ENCODE data around the gene DNASE1L2. TPM values are rescaled to one million over a fixed set of nuclear protein-coding genes. Genes with fewer than 3 reads are reported as not detected.

DNASE1L2 gene
- 1.7 and 2.1 TPM in 2 replicates for total RNA-seq

GRCh38 chr16:2236337-2237101, at the start of gene DNASE1L2:
Gene DNASE1L2 (plus strand): TSS chr16:2236444. CDS start chr16:2236817, 373 bp downstream.
- no peaks in the 10 kb centered on the region for H3K4me1 Mint-ChIP-seq
- no peaks in the 10 kb centered on the region for H3K9me3 Mint-ChIP-seq
- no peak for DNase-seq
- H3K36me3 Mint-ChIP-seq (ENCODE audit: low read depth): peaks cover 15% of the 10 kb centered on the region
- H3K27ac Mint-ChIP-seq: peak within 1 kb of the TSS; percentile 25
- intact Hi-C loops (cut with micrococcal nuclease): no loop called here
- H3K27me3 Mint-ChIP-seq: no peaks in the 10 kb centered on the region
- H3K4me3 Mint-ChIP-seq: no peak within 1 kb of the TSS

GRCh38 chr16:2186505-2186904, 49.7 kb upstream of the DNASE1L2 start:
- Mint-ChIP-seq H3K36me3 (ENCODE audit: low read depth) (no peaks in the 10 kb centered on the region), H3K9me3 (no peaks in the 10 kb centered on the region), H3K4me3 (no peak overlapping the region), H3K4me1 (no peaks in the 10 kb centered on the region), H3K27ac (no peak overlapping the region), H3K27me3 (no peaks in the 10 kb centered on the region)
- DNase-seq: no peak
- intact Hi-C loops (cut with micrococcal nuclease): no loop called here

GRCh38 chr16:2187212-2187611, 49.0 kb upstream of the DNASE1L2 start:
- intact Hi-C loops (cut with micrococcal nuclease): no loop called here
- Mint-ChIP-seq H3K27ac (no peak overlapping the region), H3K9me3 (no peaks in the 10 kb centered on the region), H3K4me3 (no peak overlapping the region), H3K4me1 (no peaks in the 10 kb centered on the region), H3K27me3 (no peaks in the 10 kb centered on the region), H3K36me3 (ENCODE audit: low read depth) (no peaks in the 10 kb centered on the region)
- DNase-seq: no peak

GRCh38 chr16:2188395-2188794, 47.8 kb upstream of the DNASE1L2 start:
- no peaks in the 10 kb centered on the region for H3K36me3 Mint-ChIP-seq (ENCODE audit: low read depth)
- no peak overlapping the region for H3K27ac Mint-ChIP-seq
- no peaks in the 10 kb centered on the region for H3K4me1 Mint-ChIP-seq
- DNase-seq: no peak
- no peaks in the 10 kb centered on the region for H3K27me3 Mint-ChIP-seq
- H3K9me3 Mint-ChIP-seq: no peaks in the 10 kb centered on the region
- intact Hi-C loops (cut with micrococcal nuclease): no loop called here
- no peak overlapping the region for H3K4me3 Mint-ChIP-seq

GRCh38 chr16:2189252-2189893, 46.9 kb upstream of the DNASE1L2 start:
- Mint-ChIP-seq H3K4me1 (no peaks in the 10 kb centered on the region), H3K36me3 (ENCODE audit: low read depth) (no peaks in the 10 kb centered on the region), H3K4me3 (no peak overlapping the region), H3K27ac (no peak overlapping the region), H3K9me3 (no peaks in the 10 kb centered on the region), H3K27me3 (peaks cover 5% of the 10 kb centered on the region)
- intact Hi-C loops (cut with micrococcal nuclease): no loop called here
- no peak for DNase-seq

DNA sequence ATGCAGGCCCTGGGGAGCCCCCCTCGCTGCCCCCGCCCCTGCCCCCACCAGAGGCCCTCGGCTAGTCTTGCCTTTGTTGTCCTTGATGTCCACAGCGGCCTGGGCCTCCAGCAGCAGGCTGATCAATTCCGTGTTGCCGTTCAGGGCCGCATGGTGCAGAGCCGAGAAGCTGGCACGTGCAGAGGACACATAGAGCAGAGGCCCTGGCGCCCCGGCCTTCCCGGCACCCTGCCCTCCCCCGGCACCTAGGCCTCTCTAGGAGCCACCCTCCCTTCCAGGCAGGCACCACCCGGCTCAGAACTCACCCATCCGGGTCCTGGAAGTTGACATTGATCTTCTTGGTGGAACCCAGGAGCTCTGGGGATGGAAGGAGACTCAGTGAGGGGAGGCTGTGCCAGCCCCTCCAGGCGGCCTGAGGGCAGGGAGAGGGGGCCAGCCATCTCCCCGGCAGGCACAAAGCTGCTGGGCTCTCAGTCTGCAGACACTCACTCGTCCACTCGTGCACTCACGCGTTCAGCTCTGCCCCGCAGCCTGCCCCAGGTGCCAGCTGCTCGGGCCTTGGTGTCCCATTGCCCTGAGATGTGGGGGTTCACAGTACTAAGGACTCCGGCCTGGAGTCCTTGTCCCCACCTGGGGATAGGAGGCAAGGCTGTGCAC, 46.1 kb upstream of the DNASE1L2 start:
- intact Hi-C loops (cut with micrococcal nuclease): loop anchor here (10.0 kb wide), 1 partner anchor 235 kb away; the partner anchor contains the start of gene CCNF
- DNase-seq: no peak
- no peak overlapping the region for H3K4me3 Mint-ChIP-seq
- no peaks in the 10 kb centered on the region for H3K9me3 Mint-ChIP-seq
- H3K4me1 Mint-ChIP-seq: peaks cover 2% of the 10 kb centered on the region
- H3K36me3 Mint-ChIP-seq (ENCODE audit: low read depth): no peaks in the 10 kb centered on the region
- H3K27me3 Mint-ChIP-seq: peaks cover 12% of the 10 kb centered on the region
- no peak overlapping the region for H3K27ac Mint-ChIP-seq

DNA sequence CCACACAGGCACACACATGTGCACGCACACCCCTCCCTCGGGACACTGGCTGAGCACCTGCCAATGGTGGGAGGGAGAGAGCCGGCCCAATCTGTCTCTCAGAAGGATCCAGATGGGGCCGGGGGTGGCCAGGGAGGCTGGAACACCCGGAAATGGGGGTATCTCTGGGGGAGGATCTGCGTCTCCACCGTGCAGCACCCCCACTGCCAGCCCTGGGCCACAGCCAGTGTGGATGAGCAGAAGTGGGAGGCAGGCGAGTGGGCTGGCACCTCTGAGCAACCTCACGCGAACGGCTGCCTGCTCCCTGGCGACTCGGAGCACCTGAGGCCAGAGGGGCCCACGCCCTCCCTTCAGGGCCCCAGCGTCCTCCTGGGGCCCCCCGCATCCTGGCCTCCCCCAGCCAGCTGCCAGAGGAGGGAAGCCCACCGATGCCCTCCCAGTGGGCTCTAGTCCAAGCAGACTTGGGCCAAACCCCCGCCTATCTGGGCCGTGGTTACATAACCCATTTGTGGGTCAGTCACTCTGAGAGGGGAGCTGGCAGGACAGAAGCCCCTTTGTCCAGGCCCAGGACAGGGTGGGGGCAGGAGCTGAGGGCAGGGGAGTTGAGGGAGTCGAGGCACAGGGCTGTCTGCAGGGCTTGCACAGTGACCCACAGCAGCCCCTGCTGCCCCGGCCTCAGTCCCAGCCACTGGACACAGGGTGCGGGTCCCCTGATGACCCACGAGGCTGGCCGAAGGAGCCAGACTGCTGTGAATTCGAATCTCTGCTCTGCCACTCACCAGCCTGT, 45.4 kb upstream of the DNASE1L2 start:
- no peak overlapping the region for H3K4me3 Mint-ChIP-seq
- H3K36me3 Mint-ChIP-seq (ENCODE audit: low read depth): no peaks in the 10 kb centered on the region
- peaks cover 14% of the 10 kb centered on the region for H3K27me3 Mint-ChIP-seq
- intact Hi-C loops (cut with micrococcal nuclease): loop anchor here (10.0 kb wide), 1 partner anchor 234 kb away; the partner anchor contains the start of gene CCNF
- no peak overlapping the region for H3K27ac Mint-ChIP-seq
- DNase-seq: no peak
- no peaks in the 10 kb centered on the region for H3K9me3 Mint-ChIP-seq
- H3K4me1 Mint-ChIP-seq: peaks cover 2% of the 10 kb centered on the region

- peaks cover 14% of the 10 kb centered on the region for H3K27me3 Mint-ChIP-seq
- intact Hi-C loops (cut with micrococcal nuclease): loop anchor here (10.0 kb wide), 1 partner anchor 233 kb away; the partner anchor contains the start of gene CCNF
- DNase-seq: no peak
- no peaks in the 10 kb centered on the region for H3K36me3 Mint-ChIP-seq (ENCODE audit: low read depth)
- H3K4me3 Mint-ChIP-seq: no peak overlapping the region
- H3K4me1 Mint-ChIP-seq: peaks cover 2% of the 10 kb centered on the region
- no peaks in the 10 kb centered on the region for H3K9me3 Mint-ChIP-seq
- H3K27ac Mint-ChIP-seq: no peak overlapping the region
Observed at GRCh38 chr16:2191446-2191706, 44.9 kb upstream of the DNASE1L2 start.

DNA sequence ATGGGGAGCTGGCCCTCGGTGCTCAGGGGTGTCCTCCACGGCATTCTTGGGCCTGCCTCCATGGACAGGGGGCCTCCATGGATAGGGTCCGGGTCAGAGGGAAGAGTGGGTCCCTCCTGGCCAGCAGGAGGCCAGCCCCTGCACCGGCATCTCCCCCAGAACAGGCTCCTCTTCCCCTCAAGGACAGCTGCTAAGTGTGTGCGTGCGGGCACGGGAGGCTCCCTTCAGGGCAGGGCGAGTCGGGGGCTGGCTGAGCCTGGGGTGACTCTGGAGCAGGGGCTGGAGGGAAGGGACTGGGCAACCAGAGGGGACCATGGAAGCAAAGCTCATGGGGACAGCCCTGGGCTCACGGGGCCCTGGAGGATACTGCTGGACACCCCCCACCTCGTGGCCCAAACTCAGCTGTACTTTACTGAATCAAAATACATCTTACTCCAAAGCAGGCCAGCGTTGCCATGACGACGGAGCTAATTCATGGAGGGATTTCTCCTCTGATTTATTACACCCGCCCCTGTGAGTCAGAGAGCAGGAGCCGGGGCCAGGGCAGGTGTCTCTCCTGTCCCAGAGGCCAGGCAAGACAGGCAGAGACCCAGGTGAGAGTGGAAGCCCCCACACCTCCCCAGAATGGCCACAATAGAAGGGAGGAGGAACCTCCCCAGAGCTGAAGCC, 41.9 kb upstream of the DNASE1L2 start:
- Mint-ChIP-seq H3K4me3 (peak overlapping the region; percentile 42), H3K9me3 (no peaks in the 10 kb centered on the region), H3K27me3 (peaks cover 33% of the 10 kb centered on the region), H3K4me1 (peaks cover 2% of the 10 kb centered on the region), H3K27ac (no peak overlapping the region), H3K36me3 (ENCODE audit: low read depth) (no peaks in the 10 kb centered on the region)
- intact Hi-C loops (cut with micrococcal nuclease): loop anchor here (2.0 to 10.0 kb wide), 2 partner anchors 57 to 231 kb away; partner anchors contain the start of genes CCNF and ECI1
- peak; percentile 67 for DNase-seq

DNA sequence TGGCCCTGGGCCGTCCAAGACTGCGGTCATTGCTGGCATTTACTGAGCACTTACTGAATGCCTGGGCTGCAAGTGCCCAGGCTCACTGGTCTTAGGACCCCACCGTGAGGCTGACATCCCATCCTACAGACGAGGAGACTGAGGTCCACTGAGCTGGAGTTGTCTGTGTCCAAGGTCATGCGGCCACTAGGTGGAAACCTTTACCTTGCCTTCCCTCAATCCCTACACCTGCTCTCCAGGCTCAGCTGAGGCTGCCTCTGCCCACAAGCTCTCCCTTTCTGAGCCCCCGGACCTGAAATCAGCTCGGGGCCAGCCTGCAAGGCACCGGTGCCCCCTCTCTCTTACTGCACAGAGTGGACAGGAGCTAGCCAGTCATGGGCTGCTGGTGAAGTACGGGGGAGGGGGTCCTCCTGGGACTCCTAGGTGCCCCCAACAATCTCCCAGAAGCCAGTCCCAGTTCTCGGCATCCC, 41.4 kb upstream of the DNASE1L2 start:
- intact Hi-C loops (cut with micrococcal nuclease): loop anchor here (2.0 to 10.0 kb wide), 2 partner anchors 56 to 230 kb away; partner anchors contain the start of genes CCNF and ECI1
- DNase-seq: peak; percentile 83
- no peak overlapping the region for H3K27ac Mint-ChIP-seq
- peaks cover 2% of the 10 kb centered on the region for H3K4me1 Mint-ChIP-seq
- H3K4me3 Mint-ChIP-seq: peak overlapping the region; percentile 42
- no peaks in the 10 kb centered on the region for H3K36me3 Mint-ChIP-seq (ENCODE audit: low read depth)
- no peaks in the 10 kb centered on the region for H3K9me3 Mint-ChIP-seq
- H3K27me3 Mint-ChIP-seq: peaks cover 34% of the 10 kb centered on the region

- Mint-ChIP-seq H3K4me3 (peak overlapping the region; percentile 42), H3K4me1 (peaks cover 2% of the 10 kb centered on the region), H3K36me3 (ENCODE audit: low read depth) (no peaks in the 10 kb centered on the region), H3K27ac (no peak overlapping the region), H3K27me3 (peaks cover 39% of the 10 kb centered on the region), H3K9me3 (no peaks in the 10 kb centered on the region)
- intact Hi-C loops (cut with micrococcal nuclease): loop anchor here (2.0 to 10.0 kb wide), 2 partner anchors 55 to 229 kb away; partner anchors contain the start of genes CCNF and ECI1
- DNase-seq: no peak
Observed at GRCh38 chr16:2195322-2196161, 40.7 kb upstream of the DNASE1L2 start.

Measured in activated CD4-positive, alpha-beta T cell treated with anti-CD3 and anti-CD28 coated beads, Interleukin-2, amount 10 ng/mL, durations not matched to agents 24 days and 14 days (primary cell).